Chondrocyte (in vitro differentiated cells): Measurements from ENCODE around the gene NIT2. TPM values are rescaled to one million over a fixed set of nuclear protein-coding genes. Genes with fewer than 3 reads are reported as not detected.
A peak's percentile ranks its signal among the peaks of the same experiment; 100 is the strongest.

Source experiments
- DNase-seq: peaks from one replicate; pipeline ENCODE4 v3.0.0; 2021; ENCODE audit warnings: mixed read lengths, low spot score
- H3K27ac Mint-ChIP-seq: one replicate; pipeline ENCODE4 v1.8.0; 2021; ENCODE audit warnings: mild to moderate bottlenecking, moderate library complexity, mixed read lengths; ENCODE audit not compliant: unreplicated experiment
- H3K27me3 Mint-ChIP-seq: 2 replicates; pipeline ENCODE4 v1.8.0; 2021; ENCODE audit warnings: low read depth, mixed read lengths
- H3K36me3 Mint-ChIP-seq: 2 replicates; pipeline ENCODE4 v1.8.0; 2021; ENCODE audit warnings: low read depth, mixed read lengths
- H3K4me1 Mint-ChIP-seq: 2 replicates; pipeline ENCODE4 v1.8.0; 2021; ENCODE audit warnings: low read depth, mild to moderate bottlenecking, mixed read lengths
- H3K4me3 Mint-ChIP-seq: one replicate; pipeline ENCODE4 v1.8.0; 2021; ENCODE audit warnings: mild to moderate bottlenecking, moderate library complexity, mixed read lengths; ENCODE audit not compliant: unreplicated experiment
- H3K9me3 Mint-ChIP-seq: 2 replicates; pipeline ENCODE4 v1.8.0; 2021; ENCODE audit warnings: low read depth, mixed read lengths
- CTCF ChIP-seq: fragments of 200-600 bp; sonication (generic); IDR thresholded peaks from 2 replicates; pipeline ENCODE4 v1.5.0; 2021; ENCODE audit warnings: antibody characterized with exemption, mild to moderate bottlenecking, moderate library complexity
- long read RNA-seq: library from polyadenylated mRNA; stranded (forward); transcript quantifications from one replicate; pipeline ENCODE4 v2.0.0, GENCODE V29; 2021
- total RNA-seq: library from RNA; stranded (reverse); gene quantifications from 3 replicates; pipeline ENCODE4 v1.2.1, GENCODE V29; 2021

NIT2 gene, protein sequence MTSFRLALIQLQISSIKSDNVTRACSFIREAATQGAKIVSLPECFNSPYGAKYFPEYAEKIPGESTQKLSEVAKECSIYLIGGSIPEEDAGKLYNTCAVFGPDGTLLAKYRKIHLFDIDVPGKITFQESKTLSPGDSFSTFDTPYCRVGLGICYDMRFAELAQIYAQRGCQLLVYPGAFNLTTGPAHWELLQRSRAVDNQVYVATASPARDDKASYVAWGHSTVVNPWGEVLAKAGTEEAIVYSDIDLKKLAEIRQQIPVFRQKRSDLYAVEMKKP
- 46.2 to 52.7 TPM (median 46.6 TPM) in 3 replicates for total RNA-seq
- long read RNA-seq, full-length matches to known transcripts = 48 of 54 reads
- long read RNA-seq, partial matches to known transcripts = 2 of 54 reads
- long read RNA-seq, other reads (novel, unspliced or antisense) = 4 of 54 reads

- DNase-seq = peak; percentile 94
- Mint-ChIP-seq H3K36me3 (peaks cover 4% of the 10 kb centered on the region), H3K4me3 (peak within 1 kb of the TSS; percentile 76), H3K27ac (peak within 1 kb of the TSS; percentile 84), H3K27me3 (no peaks in the 10 kb centered on the region), H3K9me3 (no peaks in the 10 kb centered on the region), H3K4me1 (peaks cover 22% of the 10 kb centered on the region)
- no peak for TF ChIP-seq CTCF
These were observed at the start of gene NIT2 for GRCh38 chr3:100334488-100335351. Gene NIT2, plus strand, starts transcription at chr3:100334757. Its CDS starts 35 bp downstream, at chr3:100334792.

GRCh38 chr3:100288288-100288894 is 46.2 kb upstream of the NIT2 start:
- no peak overlapping the region for H3K4me3 Mint-ChIP-seq
- no peak for DNase-seq
- peaks cover 14% of the 10 kb centered on the region for H3K36me3 Mint-ChIP-seq
- peaks cover 5% of the 10 kb centered on the region for H3K4me1 Mint-ChIP-seq
- no peaks in the 10 kb centered on the region for H3K9me3 Mint-ChIP-seq
- no peak overlapping the region for H3K27ac Mint-ChIP-seq
- no peaks in the 10 kb centered on the region for H3K27me3 Mint-ChIP-seq
- TF ChIP-seq CTCF = no peak

DNA sequence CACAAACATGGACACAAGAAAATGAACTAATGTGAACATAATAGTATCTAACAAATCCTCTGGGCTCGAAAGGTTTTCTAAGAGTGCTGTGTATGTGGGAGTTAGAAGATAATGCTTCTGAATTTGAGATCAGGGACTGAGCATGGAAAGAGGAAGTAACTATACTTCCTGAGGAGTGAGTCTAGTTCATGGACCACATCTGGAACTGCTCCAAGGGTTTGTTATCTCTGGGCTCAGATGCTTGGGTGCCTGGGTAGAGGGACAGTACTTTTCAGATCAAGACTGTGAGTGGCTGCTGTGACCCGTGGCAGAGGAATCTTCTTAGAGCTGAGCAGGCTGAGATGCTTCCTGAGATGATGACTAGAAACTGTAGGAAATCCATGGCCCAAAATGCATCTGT is 45.2 kb upstream of the NIT2 start:
- H3K4me3 Mint-ChIP-seq = no peak overlapping the region
- no peak for DNase-seq
- no peak for TF ChIP-seq CTCF
- peaks cover 5% of the 10 kb centered on the region for H3K4me1 Mint-ChIP-seq
- H3K27ac Mint-ChIP-seq = peak overlapping the region; percentile 10
- H3K36me3 Mint-ChIP-seq = peaks cover 13% of the 10 kb centered on the region
- no peaks in the 10 kb centered on the region for H3K27me3 Mint-ChIP-seq
- H3K9me3 Mint-ChIP-seq = no peaks in the 10 kb centered on the region

DNA sequence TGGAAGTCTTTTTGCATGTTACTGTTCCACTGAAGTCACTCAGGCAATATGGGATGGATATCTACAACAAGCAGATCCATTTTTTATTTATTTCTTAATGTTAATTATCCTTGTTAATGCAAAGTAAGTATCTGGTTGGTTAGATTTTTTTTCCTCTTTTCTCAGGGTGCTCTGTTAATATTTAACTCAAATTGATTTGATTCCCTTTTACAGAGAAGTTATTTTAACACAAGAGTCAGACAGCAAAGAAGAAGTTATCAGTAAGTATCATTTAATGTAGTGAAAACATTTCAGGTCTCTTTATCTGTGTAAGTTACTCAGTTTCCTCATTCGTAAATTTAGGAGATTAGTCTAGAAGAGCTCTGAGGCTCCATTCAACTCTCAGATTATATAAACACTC is 39.5 kb upstream of the NIT2 start:
- Mint-ChIP-seq H3K4me3 (no peak overlapping the region), H3K27me3 (no peaks in the 10 kb centered on the region), H3K36me3 (peaks cover 20% of the 10 kb centered on the region), H3K27ac (no peak overlapping the region), H3K4me1 (no peaks in the 10 kb centered on the region), H3K9me3 (no peaks in the 10 kb centered on the region)
- no peak for TF ChIP-seq CTCF
- no peak for DNase-seq

DNA sequence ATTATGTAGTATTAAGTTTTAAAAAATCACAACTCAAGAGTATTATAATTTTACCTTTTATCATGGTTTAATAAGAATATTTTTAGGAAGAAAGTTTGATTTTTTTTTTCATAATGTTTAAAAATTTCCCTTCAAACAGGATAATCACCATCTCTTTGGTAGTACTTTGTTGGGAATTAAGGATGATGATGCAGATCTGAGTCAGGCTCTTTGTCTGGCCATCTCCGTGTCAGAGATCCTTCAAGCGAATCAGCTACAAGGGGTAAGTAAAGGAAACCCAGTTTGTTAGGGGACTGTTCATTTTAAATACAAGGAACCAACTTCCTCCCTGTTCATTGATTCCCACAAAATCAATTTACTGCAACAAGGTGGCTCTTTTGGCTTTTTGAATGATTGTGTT is 36.8 kb upstream of the NIT2 start:
- H3K27me3 Mint-ChIP-seq = no peaks in the 10 kb centered on the region
- no peaks in the 10 kb centered on the region for H3K9me3 Mint-ChIP-seq
- no peak for DNase-seq
- H3K36me3 Mint-ChIP-seq = peaks cover 19% of the 10 kb centered on the region
- no peak overlapping the region for H3K4me3 Mint-ChIP-seq
- TF ChIP-seq CTCF = no peak
- H3K4me1 Mint-ChIP-seq = no peaks in the 10 kb centered on the region
- H3K27ac Mint-ChIP-seq = no peak overlapping the region
